NCI-H526 treated with DMSO at 0.1 percent for 48 hours (cell line): Measurements from ENCODE around the gene LBH.

Experiments
- DNase-seq: peaks from one replicate; lab custom pipeline; 2025; lab: John Stamatoyannopoulos, UW

The LBH gene

GRCh38 chr2:30235008-30235655, 3.8 kb downstream of the LBH start:
- DNase-seq = no peak

GRCh38 chr2:30235859-30236535, 4.7 kb downstream of the LBH start:
- DNase-seq = no peak

- DNase-seq = no peak
Observed at GRCh38 chr2:30236591-30237238, 5.4 kb downstream of the LBH start.

DNA sequence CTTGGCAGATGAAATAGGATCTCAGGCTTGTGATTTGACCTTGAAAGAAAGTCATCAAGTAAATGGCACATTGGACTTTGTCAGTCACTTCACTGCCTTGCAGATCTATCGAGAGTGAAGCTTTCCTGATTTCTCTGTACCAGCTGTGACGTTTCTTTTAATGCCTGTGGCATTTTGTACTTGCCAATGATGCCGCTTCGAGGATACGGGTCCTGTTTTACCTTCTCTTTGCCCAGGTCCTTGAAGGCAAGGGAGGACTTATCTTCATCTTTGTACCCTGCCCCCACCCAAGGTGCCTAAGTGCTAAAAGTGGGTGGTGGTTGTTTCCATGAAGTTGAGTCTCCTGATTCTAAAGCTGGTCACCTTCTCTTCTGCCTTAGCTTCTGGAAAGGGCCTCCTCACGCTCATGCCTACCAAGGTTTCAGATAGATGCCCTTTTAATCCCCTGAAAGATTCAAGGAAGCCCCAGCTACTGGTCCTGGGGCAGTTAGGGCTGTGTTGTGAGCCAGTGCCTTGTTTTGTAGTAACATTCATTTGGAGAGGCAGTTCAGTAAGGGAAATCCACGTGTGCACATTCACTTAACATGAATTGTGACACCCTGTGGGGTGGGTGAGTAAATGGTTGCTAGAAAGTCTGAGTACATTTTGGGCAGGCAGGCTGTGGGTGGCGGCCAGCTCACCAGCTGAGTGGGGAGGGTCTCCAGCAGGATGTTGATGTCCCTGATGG, 6.1 kb downstream of the LBH start:
- no peak for DNase-seq

- no peak for DNase-seq
Observed at GRCh38 chr2:30237966-30238800, 6.8 kb downstream of the LBH start.

- no peak for DNase-seq
Observed at GRCh38 chr2:30239308-30239985, 8.1 kb downstream of the LBH start.

DNA sequence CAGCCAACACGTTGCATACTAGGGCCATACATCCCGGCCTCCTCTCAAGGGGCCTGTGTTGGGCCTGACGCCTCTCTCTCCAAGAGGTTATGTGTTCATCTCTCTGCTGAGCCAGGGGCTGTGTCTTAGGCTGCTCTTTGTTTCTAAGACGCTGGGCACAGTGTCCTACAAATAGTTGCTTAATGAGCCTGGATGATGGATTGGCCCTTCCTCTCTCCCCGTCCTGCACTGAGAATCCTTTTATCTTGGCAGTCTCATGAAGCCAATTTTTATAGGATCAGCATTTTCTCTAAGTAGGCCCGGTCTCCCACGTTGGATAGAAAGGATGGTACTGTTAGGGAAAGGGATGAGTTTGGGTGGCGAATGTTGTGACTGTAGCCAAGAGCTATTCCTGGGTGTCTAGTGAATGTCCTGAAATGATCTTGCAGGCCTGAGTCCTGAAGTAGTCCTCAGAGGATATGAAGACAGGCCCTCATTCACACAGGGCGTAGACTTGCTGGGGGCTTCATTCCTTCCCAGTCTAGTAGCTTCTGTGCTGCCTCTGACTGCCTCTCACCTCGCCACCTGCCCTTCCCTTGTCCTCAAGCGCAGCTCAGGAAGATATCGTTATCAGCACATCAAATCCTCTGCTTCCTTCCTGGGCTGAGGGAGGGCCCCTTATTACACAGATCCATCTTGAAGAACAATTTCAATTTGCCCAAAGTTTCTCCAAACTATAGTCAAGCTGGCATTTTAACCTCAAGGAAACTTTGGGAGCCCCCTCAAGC, 8.8 kb downstream of the LBH start:
- DNase-seq = no peak

DNA sequence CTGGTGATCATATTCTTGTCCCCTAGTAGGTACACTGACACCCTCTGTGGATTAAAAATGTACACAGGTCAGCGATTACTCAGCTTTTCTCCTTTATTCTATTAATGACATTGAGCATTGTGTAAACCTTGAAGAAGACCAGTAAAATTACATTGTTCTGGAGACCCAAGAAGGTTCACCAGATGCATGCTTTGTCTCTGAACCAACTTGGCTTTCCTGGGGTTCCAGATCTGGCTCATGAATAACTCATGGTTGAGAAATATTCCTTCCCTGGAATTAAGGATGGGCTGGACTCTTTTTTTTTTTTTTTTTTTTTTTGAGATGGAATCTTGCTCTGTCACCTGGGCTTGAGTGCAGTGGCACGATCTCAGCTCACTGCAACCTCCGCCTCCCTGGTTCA, 11.9 kb downstream of the LBH start:
- DNase-seq = no peak

- DNase-seq = no peak
Observed at GRCh38 chr2:30245364-30245763, 14.0 kb downstream of the LBH start.

GRCh38 chr2:30248791-30249190, 17.5 kb downstream of the LBH start:
- DNase-seq = no peak

GRCh38 chr2:30249354-30249753, 18.0 kb downstream of the LBH start:
- DNase-seq = no peak

GRCh38 chr2:30250421-30250820, 19.1 kb downstream of the LBH start:
- DNase-seq = no peak

- DNase-seq = no peak
Observed at GRCh38 chr2:30252723-30253701, 21.7 kb downstream of the LBH start.

DNA sequence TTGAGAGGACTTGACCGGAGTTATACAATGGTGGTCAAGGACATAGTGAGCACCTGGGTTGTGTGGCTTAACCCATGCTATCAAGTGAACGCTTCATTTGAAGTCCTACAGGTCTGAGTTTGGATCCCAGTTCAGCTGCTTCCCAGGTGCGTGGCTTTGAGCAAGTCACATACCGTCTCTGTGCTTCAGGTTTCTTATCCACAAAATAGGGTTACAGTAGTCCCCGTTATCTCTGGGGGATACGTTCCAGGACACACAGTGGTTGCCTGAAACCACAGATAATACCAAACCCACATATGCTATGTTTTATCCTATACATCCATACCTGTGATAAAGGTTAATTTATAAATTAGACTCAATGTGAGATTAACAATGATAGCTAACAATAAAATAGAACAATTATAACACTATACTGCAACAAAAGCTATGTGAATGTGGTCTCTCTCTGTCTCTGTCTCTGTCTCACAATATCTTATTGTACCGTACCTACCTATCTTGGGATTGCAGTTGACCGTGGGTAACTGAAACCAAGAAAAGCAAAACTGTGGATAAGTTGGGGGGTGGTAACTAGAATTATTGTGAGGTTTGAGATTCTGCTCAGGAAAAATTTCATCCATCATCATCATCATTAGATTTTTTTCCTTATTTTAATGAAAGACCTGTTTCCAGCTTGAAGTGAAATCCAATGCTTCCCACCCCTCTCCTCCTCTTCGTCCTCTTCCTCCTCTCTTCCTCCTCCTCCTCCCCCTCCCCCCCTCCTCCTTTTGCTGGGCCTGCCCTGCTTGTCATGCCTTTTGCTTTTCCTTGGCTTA, 22.7 kb downstream of the LBH start:
- DNase-seq = no peak

GRCh38 chr2:30254685-30255001, 23.3 kb downstream of the LBH start:
- no peak for DNase-seq

GRCh38 chr2:30255026-30255425, 23.7 kb downstream of the LBH start:
- DNase-seq = no peak

DNA sequence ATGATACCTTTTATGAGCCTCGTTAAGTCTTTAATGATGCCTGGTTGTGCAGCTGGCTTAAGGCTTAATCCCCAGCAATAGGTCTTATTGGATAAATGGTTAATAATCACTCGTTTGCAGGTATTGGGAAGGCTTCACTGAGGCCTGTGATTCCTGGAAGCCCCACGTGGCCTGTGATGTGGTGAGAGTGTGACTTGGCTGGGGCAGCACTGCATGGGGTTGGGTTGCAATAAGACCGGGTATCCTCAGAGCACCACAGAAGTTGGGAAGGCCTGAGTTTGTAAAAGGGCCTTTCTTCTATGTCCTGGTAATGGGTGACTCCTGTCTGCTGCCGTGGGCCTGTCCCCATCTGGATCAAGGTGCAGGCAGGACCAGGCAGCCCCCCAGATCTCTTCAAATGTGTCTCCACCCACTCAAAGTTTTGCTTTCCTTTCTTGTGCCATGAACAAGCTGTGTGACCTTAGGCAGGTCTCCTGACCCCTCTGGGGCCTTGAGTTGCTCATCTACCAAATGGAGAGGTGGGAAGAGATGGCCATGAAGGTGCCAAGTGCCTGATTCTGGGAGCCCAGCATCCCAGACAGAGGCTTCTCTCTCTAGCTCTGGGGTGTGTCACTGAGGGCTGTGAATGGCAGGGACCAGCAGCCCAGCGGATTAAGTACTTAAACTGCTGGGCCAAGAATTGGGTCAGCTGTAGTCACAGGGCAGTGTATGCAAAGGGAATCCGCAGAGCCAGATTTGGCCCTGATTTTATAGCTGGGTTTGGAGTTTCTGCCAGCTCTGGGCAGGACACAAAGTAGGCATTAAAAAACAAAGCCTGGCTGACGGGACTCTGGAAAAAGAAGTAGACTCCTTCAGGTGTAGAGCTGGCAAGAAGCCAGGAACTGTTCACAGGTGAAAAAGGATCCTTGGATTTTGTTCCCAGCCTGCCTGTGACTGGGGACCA, 24.4 kb downstream of the LBH start:
- DNase-seq = no peak
